CD14-positive monocyte (primary cell): Measurements from ENCODE around the gene MICAL2. TPM values are rescaled to one million over a fixed set of nuclear protein-coding genes. Genes with fewer than 3 reads are reported as not detected.

Experiments used
- DNase-seq, 3 donors: peaks; one replicate each; pipeline ENCODE4 v3.0.0-alpha.2; 2011 to 2022
- H2AFZ ChIP-seq: 2 replicates; pipeline ENCODE4 v1.6.0; 2012; ENCODE audit warnings: mild to moderate bottlenecking, low read depth, low read length, inconsistent platforms; ENCODE audit not compliant: insufficient read depth, poor library complexity, severe bottlenecking
- H3K27ac ChIP-seq, 2 donors: 1 replicate in 1 of 2; 2 replicates in 1 of 2; pipeline ENCODE4 v1.5.1; 2012 to 2013; ENCODE audit warnings: low read length in 2 of 2, control low read depth in 1 of 2, inconsistent platforms in 1 of 2, low read depth in 1 of 2, mild to moderate bottlenecking in 1 of 2
- H3K27me3 ChIP-seq, 2 donors: one replicate each; pipeline versions ENCODE4 v1.6.0 to v1.6.1; 2011 to 2013; ENCODE audit warnings: low read length in 2 of 2; ENCODE audit not compliant: control insufficient read depth in 2 of 2, insufficient read depth in 2 of 2
- H3K36me3 ChIP-seq, 2 donors: replicated peaks in 1 of 2; 1 replicate in 1 of 2; 2 replicates in 1 of 2; pipeline versions ENCODE4 v1.5.1 to v1.6.1; 2012 to 2013; ENCODE audit warnings: low read length in 2 of 2, control low read depth in 1 of 2, inconsistent platforms in 1 of 2, mild to moderate bottlenecking in 1 of 2; ENCODE audit not compliant: insufficient read depth in 2 of 2, control insufficient read depth in 1 of 2
- H3K4me1 ChIP-seq, 2 donors: 1 replicate in 1 of 2; 2 replicates in 1 of 2; pipeline versions ENCODE4 v1.5.1 to v1.6.1; 2012 to 2013; ENCODE audit warnings: low read length in 2 of 2, control low read depth in 1 of 2, inconsistent platforms in 1 of 2, mild to moderate bottlenecking in 1 of 2, moderate library complexity in 1 of 2; ENCODE audit not compliant: insufficient read depth in 2 of 2, control insufficient read depth in 1 of 2
- H3K4me2 ChIP-seq: replicated peaks from 2 replicates; pipeline ENCODE3; 2012; ENCODE audit warnings: low read length, moderate library complexity, mild to moderate bottlenecking; ENCODE audit not compliant: poor library complexity, severe bottlenecking; ENCODE audit errors: extremely low read depth
- H3K4me3 ChIP-seq, 3 experiments: fragments of 200-600 bp in 1 of 3; sonication (generic) in 1 of 3; replicated peaks in 1 of 3; 1 replicate in 2 of 3; 2 replicates in 1 of 3; pipeline ENCODE4 v1.5.1; 2011 to 2013; ENCODE audit warnings: low read length in 3 of 3, mild to moderate bottlenecking in 3 of 3, control low read depth in 2 of 3, low read depth in 2 of 3, inconsistent platforms in 1 of 3, moderate library complexity in 1 of 3
- H3K79me2 ChIP-seq: 2 replicates; pipeline ENCODE4 v1.6.0; 2012; ENCODE audit warnings: mild to moderate bottlenecking, control low read depth, inconsistent platforms, low read length, moderate library complexity; ENCODE audit not compliant: insufficient read depth
- H3K9ac ChIP-seq: 2 replicates; pipeline ENCODE4 v1.6.0; 2017; ENCODE audit warnings: low read length, mild to moderate bottlenecking; ENCODE audit not compliant: insufficient read depth, poor library complexity, severe bottlenecking
- H3K9me3 ChIP-seq, 2 donors: replicated peaks in 1 of 2; 1 replicate in 1 of 2; 2 replicates in 1 of 2; pipeline versions ENCODE4 v1.5.1 to v1.6.1; 2012 to 2013; ENCODE audit warnings: low read length in 2 of 2, control low read depth in 1 of 2; ENCODE audit not compliant: control insufficient read depth in 1 of 2, insufficient read depth in 1 of 2
- H4K20me1 ChIP-seq: 2 replicates; pipeline ENCODE4 v1.6.0; 2012; ENCODE audit warnings: mild to moderate bottlenecking, low read length, control low read depth, moderate library complexity; ENCODE audit not compliant: insufficient read depth
- H3K27ac Mint-ChIP-seq, 7 donors: one replicate each; pipeline ENCODE4 v1.8.0; 2020; ENCODE audit warnings: mild to moderate bottlenecking in 7 of 7, mixed read lengths in 7 of 7, moderate library complexity in 6 of 7, inconsistent platforms in 2 of 7
- H3K27me3 Mint-ChIP-seq, 3 donors: one replicate each; pipeline ENCODE4 v1.8.0; 2021 to 2022; ENCODE audit warnings: low read depth in 3 of 3, mild to moderate bottlenecking in 3 of 3, mixed read lengths in 3 of 3, moderate library complexity in 3 of 3, inconsistent platforms in 1 of 3
- H3K36me3 Mint-ChIP-seq, 2 donors: one replicate each; pipeline ENCODE4 v1.8.0; 2020; ENCODE audit warnings: mixed read lengths in 2 of 2, inconsistent platforms in 1 of 2, mild to moderate bottlenecking in 1 of 2
- H3K4me1 Mint-ChIP-seq: one replicate; pipeline ENCODE4 v1.8.0; 2020; ENCODE audit warnings: mild to moderate bottlenecking, mixed read lengths
- H3K4me3 Mint-ChIP-seq, 2 donors: one replicate each; pipeline ENCODE4 v1.8.0; 2020; ENCODE audit warnings: mild to moderate bottlenecking in 2 of 2, mixed read lengths in 2 of 2, moderate library complexity in 1 of 2
- H3K9me3 Mint-ChIP-seq, 7 donors: one replicate each; pipeline ENCODE4 v1.8.0; 2020 to 2022; ENCODE audit warnings: mixed read lengths in 7 of 7, mild to moderate bottlenecking in 6 of 7, moderate library complexity in 6 of 7, inconsistent platforms in 2 of 7
- WGBS: methylation state at CpG from one replicate; pipeline ENCODE4 v1.1.5; 2013; ENCODE audit warnings: missing lambda C conversion rate; ENCODE audit not compliant: insufficient coverage; 5-methylcytosine and 5-hydroxymethylcytosine counted together
- intact Hi-C, 2 donors: fragments of 100-400 bp; cut with micrococcal nuclease; formaldehyde crosslinking; loops; one replicate each; pipeline versions ENCODE4 v1.15.0 to v1.15.1; 2023
- polyA plus RNA-seq, 3 donors: library from polyadenylated mRNA; depleted of rRNA in 1 of 3; unstranded in 2 of 3; stranded (reverse) in 1 of 3; fragments of 300-500 nt in 2 of 3; fragments of >200 nt in 1 of 3; fragmentation: Illumina TruSeq in 2 of 3; gene quantifications; 1 replicate in 2 of 3; 2 replicates in 1 of 3; pipeline ENCODE4 v1.2.3, GENCODE V29; 2012 to 2021
- TF ChIP-seq, protein P1 (sequence below): fragments of 200-600 bp; IDR thresholded peaks from one replicate; pipeline ENCODE4 v1.8.0; 2022; ENCODE audit warnings: antibody characterized with exemption, mild to moderate bottlenecking

The MICAL2 gene
- polyA plus RNA-seq, 3 donors = 39.8 to 72.5 (median 44.0) TPM

DNA sequence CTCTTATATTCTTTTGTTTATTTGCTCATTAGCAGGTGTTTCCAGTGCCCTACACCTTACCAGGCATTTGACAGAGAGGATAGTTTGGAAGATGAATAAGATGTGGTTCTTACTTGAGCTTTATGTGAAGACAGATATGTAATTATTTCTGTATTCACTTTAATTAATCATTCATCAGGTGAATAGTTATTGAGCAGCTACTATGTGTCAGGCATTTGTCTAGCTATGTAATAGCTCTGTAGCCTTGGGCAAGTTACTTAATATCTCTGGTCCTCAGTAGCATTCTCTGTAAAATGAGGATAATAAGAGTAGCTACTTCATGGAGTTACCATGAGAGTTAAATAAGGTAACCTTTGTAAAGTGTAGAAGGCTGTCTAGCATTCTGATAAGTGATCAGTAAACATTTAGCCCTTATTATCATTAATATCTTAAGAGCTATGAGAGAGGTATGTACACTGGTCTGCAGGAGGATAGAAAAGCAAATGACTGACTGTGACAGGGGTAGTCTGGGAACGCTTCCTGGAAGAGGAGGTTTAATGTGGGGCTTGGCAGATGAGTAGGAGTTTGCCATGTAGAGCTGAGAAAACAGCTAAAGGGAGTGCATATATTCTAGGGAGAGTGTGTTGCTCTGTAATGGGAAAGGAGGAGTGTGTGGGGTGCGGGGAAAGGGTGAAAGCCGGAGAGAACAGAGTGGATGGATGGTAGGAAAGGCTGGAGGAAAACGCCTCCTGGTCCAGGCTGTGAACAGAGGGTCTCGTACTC lies 56.1 kb downstream of the MICAL2 start:
- no peak overlapping the region for H3K9ac ChIP-seq
- peaks cover 69 to 82% of the 10 kb centered on the region in 2 donors for H3K36me3 Mint-ChIP-seq
- peaks cover 34% of the 10 kb centered on the region for H3K4me1 Mint-ChIP-seq
- H3K27ac ChIP-seq = peak overlapping the region; percentile 18 to 58
- peaks cover 51 to 66% of the 10 kb centered on the region in 2 donors for H3K36me3 ChIP-seq
- H3K79me2 ChIP-seq = peaks cover 7% of the 10 kb centered on the region
- 100% methylated on average over 3 of the region's 5 CpGs for WGBS
- no peak overlapping the region for H3K4me3 Mint-ChIP-seq
- H4K20me1 ChIP-seq = peaks cover 45% of the 10 kb centered on the region
- TF ChIP-seq, protein P1, sequence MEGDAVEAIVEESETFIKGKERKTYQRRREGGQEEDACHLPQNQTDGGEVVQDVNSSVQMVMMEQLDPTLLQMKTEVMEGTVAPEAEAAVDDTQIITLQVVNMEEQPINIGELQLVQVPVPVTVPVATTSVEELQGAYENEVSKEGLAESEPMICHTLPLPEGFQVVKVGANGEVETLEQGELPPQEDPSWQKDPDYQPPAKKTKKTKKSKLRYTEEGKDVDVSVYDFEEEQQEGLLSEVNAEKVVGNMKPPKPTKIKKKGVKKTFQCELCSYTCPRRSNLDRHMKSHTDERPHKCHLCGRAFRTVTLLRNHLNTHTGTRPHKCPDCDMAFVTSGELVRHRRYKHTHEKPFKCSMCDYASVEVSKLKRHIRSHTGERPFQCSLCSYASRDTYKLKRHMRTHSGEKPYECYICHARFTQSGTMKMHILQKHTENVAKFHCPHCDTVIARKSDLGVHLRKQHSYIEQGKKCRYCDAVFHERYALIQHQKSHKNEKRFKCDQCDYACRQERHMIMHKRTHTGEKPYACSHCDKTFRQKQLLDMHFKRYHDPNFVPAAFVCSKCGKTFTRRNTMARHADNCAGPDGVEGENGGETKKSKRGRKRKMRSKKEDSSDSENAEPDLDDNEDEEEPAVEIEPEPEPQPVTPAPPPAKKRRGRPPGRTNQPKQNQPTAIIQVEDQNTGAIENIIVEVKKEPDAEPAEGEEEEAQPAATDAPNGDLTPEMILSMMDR = no peak
- H3K9me3 Mint-ChIP-seq = peaks cover 0 to 3% (median 0%) of the 10 kb centered on the region in 7 donors
- H2AFZ ChIP-seq = no peak overlapping the region
- peaks cover 23 to 35% of the 10 kb centered on the region in 2 donors for H3K4me1 ChIP-seq
- H3K4me2 ChIP-seq = no peak overlapping the region
- no peak for DNase-seq
- H3K4me3 ChIP-seq = no peak overlapping the region
- intact Hi-C loops = loop anchor here in 1 of 2 donors (5.0 kb wide), 1 partner anchor 44 kb away; no protein-coding TSS in a partner anchor
- H3K9me3 ChIP-seq = no peaks in the 10 kb centered on the region
- peak overlapping the region; percentile 29 to 91 (median 83) for H3K27ac Mint-ChIP-seq
- H3K27me3 ChIP-seq = no peaks in the 10 kb centered on the region
- H3K27me3 Mint-ChIP-seq = peaks cover 0 to 4% (median 2%) of the 10 kb centered on the region in 3 donors

DNA sequence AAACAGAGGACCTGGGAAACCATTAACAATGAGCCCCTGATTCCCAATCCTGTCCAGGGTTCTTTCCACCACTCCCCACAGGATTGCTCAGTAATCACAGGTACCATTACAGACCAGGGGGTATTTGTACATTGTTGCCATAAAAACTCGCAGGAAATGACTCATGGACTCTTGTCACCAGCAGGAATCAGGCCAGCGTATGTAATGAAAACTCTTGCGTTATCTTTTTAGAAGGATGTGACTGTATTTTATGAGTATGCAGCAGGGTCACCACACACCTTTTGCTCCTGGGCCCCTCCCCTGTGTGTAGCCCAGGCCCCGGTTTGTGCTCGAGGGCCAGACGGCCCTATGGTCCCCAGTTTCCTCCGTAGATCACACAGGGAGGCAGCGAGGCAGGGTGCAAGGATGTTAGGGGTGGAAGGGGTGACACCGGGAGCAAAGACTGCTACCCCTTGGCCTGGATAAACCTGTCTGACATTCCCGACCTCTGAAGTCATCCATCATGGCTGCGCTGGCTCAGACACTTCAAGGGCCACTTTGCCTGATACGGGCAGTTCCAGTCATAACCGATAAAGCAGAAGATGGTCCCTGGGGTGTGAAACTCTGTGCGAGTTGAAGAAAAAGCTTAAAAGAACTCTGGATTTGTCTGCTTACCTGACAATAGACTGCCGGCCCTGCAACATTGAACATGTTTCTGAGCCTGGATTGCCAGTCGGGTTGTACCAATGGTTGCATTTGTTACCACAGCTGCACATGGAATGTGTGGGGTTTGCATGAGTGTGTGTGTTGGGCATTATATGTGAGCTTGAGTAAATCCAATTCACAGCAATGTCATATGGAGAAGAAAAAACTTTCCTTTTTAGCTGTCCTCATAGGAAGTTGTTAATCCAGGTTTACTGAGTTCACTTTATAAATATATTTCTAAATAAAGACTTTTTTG lies 56.9 kb downstream of the MICAL2 start:
- Histone ChIP-seq H3K9me3 (no peaks in the 10 kb centered on the region), H3K4me3 (no peak overlapping the region), H3K27me3 (no peaks in the 10 kb centered on the region), H2AFZ (no peak overlapping the region), H3K4me1 (peaks cover 24 to 33% of the 10 kb centered on the region in 2 donors), H4K20me1 (peaks cover 52% of the 10 kb centered on the region), H3K4me2 (no peak overlapping the region), H3K27ac (peak overlapping the region; percentile 18 to 58), H3K79me2 (peaks cover 9% of the 10 kb centered on the region), H3K9ac (no peak overlapping the region), H3K36me3 (peaks cover 44 to 64% of the 10 kb centered on the region in 2 donors)
- peaks cover 65 to 77% of the 10 kb centered on the region in 2 donors for H3K36me3 Mint-ChIP-seq
- peaks cover 0 to 4% (median 2%) of the 10 kb centered on the region in 3 donors for H3K27me3 Mint-ChIP-seq
- intact Hi-C loops = loop anchor here in 1 of 2 donors (5.0 kb wide), 1 partner anchor 45 kb away; no protein-coding TSS in a partner anchor
- TF ChIP-seq, protein P1 = no peak
- peaks cover 0 to 3% (median 0%) of the 10 kb centered on the region in 7 donors for H3K9me3 Mint-ChIP-seq
- 78% methylated on average over 14 of the region's 16 CpGs for WGBS
- peaks cover 33% of the 10 kb centered on the region for H3K4me1 Mint-ChIP-seq
- peak overlapping the region in 1 of 2 donors; percentile 51 for H3K4me3 Mint-ChIP-seq
- peak; percentile 56 to 89 (median 74) for DNase-seq
- H3K27ac Mint-ChIP-seq = peak overlapping the region; percentile 29 to 91 (median 86)
